SU-DHL-6 (cell line): ENCODE results near the gene A1CF.
"Not testable (repeated sequence)": the region's sequence is repeated elsewhere in the genome, so short reads cannot be mapped to it uniquely, and the experiment has no call there.

Experiments used
- H2AFZ ChIP-seq: fragments of 200-600 bp; sonication (generic); 2 replicates; pipeline ENCODE4 v1.6.1; 2014; ENCODE audit warnings: low read depth, mild to moderate bottlenecking, moderate library complexity, mixed read lengths, antibody characterized with exemption, low read length; ENCODE audit not compliant: severe bottlenecking
- H3F3A ChIP-seq: fragments of 200-600 bp; shearing (Covaris generic); 2 replicates; pipeline ENCODE4 v1.6.0; 2016; ENCODE audit warnings: antibody characterized with exemption, mild to moderate bottlenecking; ENCODE audit not compliant: insufficient read depth
- H3K27ac ChIP-seq: fragments of 200-600 bp; sonication (generic); 2 replicates; pipeline ENCODE4 v1.5.1; 2016; ENCODE audit warnings: low read depth, mild to moderate bottlenecking, low read length, moderate library complexity, mixed read lengths
- H3K27me3 ChIP-seq: fragments of 200-600 bp; sonication (generic), shearing (Covaris generic); 2 replicates; pipeline ENCODE4 v1.6.0; 2014; ENCODE audit warnings: mild to moderate bottlenecking, low read length
- H3K36me3 ChIP-seq: fragments of 200-600 bp; sonication (generic); 2 replicates; pipeline ENCODE4 v1.6.1; 2014; ENCODE audit warnings: mild to moderate bottlenecking, low read length, mixed read lengths
- H3K4me2 ChIP-seq: fragments of 300-600, 200-600 bp; shearing (Covaris generic), sonication (generic); 2 replicates; pipeline ENCODE4 v1.6.0; 2014; ENCODE audit warnings: low read length, low read depth, mild to moderate bottlenecking; ENCODE audit not compliant: poor library complexity, severe bottlenecking
- H3K4me3 ChIP-seq: fragments of 200-600 bp; sonication (generic); 2 replicates; pipeline ENCODE4 v1.5.1; 2014; ENCODE audit warnings: antibody characterized with exemption, low read length, mild to moderate bottlenecking, mixed read lengths; ENCODE audit not compliant: insufficient read depth, poor library complexity, severe bottlenecking
- H3K79me2 ChIP-seq: fragments of 200-600 bp; sonication (generic); 2 replicates; pipeline ENCODE4 v1.6.1; 2014; ENCODE audit warnings: mild to moderate bottlenecking, low read length, moderate library complexity; ENCODE audit not compliant: insufficient read depth
- H3K9ac ChIP-seq: fragments of 200-600 bp; sonication (generic); 2 replicates; pipeline ENCODE4 v1.7.0; 2014; ENCODE audit warnings: mild to moderate bottlenecking, low read length
- H3K9me2 ChIP-seq: fragments of 200-600 bp; sonication (generic); replicated peaks from 2 replicates; pipeline ENCODE4 v1.6.1; 2014; ENCODE audit warnings: low read length; ENCODE audit not compliant: insufficient read depth
- H3K9me3 ChIP-seq: fragments of 200-600 bp; sonication (generic); 2 replicates; pipeline ENCODE4 v1.6.1; 2014; ENCODE audit warnings: low read length, mixed read lengths; ENCODE audit not compliant: insufficient read depth
- H4K20me1 ChIP-seq: fragments of 200-600 bp; sonication (generic); 2 replicates; pipeline ENCODE4 v1.6.1; 2014; ENCODE audit warnings: low read depth, mild to moderate bottlenecking, antibody characterized with exemption, low read length, moderate library complexity, mixed read lengths
- EZH2phosphoT487 ChIP-seq: fragments of 200-600 bp; sonication (generic), shearing (Covaris generic); conservative IDR thresholded peaks from 2 replicates; pipeline ENCODE4 v1.6.1; 2018; ENCODE audit warnings: mild to moderate bottlenecking, antibody characterized with exemption, low read length, moderate library complexity, mixed read lengths
- TF ChIP-seq, protein P1 (sequence below): fragments of 200-600 bp; sonication (generic); IDR thresholded peaks from one replicate; pipeline ENCODE4 v1.5.1; 2017; ENCODE audit warnings: antibody characterized with exemption, mild to moderate bottlenecking, low read length, moderate library complexity; ENCODE audit not compliant: insufficient read depth, poor library complexity, severe bottlenecking

The A1CF gene

DNA sequence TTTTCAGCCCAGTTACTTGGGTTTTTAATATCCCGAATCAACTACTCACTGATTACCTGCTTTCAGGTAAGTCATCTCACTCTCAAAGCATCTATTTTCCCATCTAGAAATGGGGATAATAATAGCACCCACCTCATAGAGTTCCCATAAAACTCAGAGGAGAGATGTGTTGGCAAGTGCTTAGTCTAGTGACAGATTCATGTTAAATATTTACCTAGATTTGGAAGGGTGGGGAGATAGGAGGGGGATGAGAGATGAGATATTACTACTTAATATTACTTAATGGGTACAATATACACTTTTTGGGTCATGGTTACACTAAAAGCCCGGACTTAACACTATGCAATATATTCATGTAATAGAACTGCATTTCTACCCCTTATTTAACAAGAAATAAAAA lies 7.0 kb upstream of the A1CF start:
- Histone ChIP-seq H3F3A (no peaks in the 10 kb centered on the region), H3K9me2 (no peaks in the 10 kb centered on the region), H3K36me3 (no peaks in the 10 kb centered on the region), H3K4me2 (no peak overlapping the region), H3K79me2 (no peaks in the 10 kb centered on the region), H3K9ac (no peak overlapping the region), H2AFZ (no peak overlapping the region), H3K4me3 (no peak overlapping the region), H3K27me3 (no peaks in the 10 kb centered on the region), H3K27ac (no peak overlapping the region), H3K9me3 (no peaks in the 10 kb centered on the region), H4K20me1 (no peaks in the 10 kb centered on the region)
- TF ChIP-seq, protein P1, sequence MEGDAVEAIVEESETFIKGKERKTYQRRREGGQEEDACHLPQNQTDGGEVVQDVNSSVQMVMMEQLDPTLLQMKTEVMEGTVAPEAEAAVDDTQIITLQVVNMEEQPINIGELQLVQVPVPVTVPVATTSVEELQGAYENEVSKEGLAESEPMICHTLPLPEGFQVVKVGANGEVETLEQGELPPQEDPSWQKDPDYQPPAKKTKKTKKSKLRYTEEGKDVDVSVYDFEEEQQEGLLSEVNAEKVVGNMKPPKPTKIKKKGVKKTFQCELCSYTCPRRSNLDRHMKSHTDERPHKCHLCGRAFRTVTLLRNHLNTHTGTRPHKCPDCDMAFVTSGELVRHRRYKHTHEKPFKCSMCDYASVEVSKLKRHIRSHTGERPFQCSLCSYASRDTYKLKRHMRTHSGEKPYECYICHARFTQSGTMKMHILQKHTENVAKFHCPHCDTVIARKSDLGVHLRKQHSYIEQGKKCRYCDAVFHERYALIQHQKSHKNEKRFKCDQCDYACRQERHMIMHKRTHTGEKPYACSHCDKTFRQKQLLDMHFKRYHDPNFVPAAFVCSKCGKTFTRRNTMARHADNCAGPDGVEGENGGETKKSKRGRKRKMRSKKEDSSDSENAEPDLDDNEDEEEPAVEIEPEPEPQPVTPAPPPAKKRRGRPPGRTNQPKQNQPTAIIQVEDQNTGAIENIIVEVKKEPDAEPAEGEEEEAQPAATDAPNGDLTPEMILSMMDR: no peak
- no peak for TF ChIP-seq EZH2phosphoT487

DNA sequence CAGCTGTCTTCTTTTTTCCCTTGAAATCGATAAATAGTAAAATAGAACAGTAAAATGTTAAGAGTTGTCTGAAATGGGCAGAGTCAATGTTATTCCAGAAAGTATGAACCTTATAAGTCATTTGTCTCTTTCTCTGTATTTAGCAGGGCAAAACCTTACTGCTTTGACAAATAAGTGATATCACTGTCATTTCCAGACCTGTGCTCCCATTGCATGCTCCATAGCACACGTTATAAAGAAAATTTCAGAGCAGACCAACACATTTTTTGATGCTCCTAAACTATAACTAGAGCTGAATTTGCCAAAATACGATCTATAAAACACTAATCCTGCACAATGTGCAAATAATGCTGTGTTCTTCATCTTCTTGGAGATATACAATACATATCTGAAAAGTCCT lies 1.1 kb downstream of the A1CF start:
- Histone ChIP-seq H3F3A (no peaks in the 10 kb centered on the region), H4K20me1 (no peaks in the 10 kb centered on the region), H3K4me3 (no peak overlapping the region), H3K4me2 (no peak overlapping the region), H3K27me3 (no peaks in the 10 kb centered on the region), H3K79me2 (no peaks in the 10 kb centered on the region), H3K27ac (no peak overlapping the region), H2AFZ (no peak overlapping the region), H3K9ac (no peak overlapping the region), H3K9me3 (no peaks in the 10 kb centered on the region), H3K9me2 (no peaks in the 10 kb centered on the region), H3K36me3 (no peaks in the 10 kb centered on the region)
- TF ChIP-seq, protein P1: no peak
- no peak for TF ChIP-seq EZH2phosphoT487

DNA sequence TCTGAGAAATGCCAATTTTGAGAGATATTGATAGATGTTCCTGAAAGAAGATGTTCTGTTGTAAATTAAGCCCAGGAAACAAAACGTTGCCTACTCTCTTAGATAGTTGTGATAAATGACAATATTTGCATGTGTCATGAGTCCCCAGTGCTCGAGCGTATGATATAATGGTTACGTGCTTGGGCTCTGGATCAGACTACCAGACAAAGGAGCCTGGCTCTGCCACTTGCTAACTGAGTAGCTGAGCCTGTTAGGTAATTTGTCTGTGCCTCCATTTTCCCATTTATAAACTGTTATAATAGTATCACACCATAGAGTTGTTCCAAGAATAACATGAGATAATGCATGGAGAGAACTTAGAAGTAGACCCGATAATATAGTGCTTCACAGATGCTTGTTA lies 1.8 kb downstream of the A1CF start:
- Histone ChIP-seq H3K27ac (no peak overlapping the region), H3K27me3 (no peaks in the 10 kb centered on the region), H3K9me2 (no peaks in the 10 kb centered on the region), H2AFZ (no peak overlapping the region), H3K9me3 (no peaks in the 10 kb centered on the region), H3K4me2 (no peak overlapping the region), H3F3A (no peaks in the 10 kb centered on the region), H3K9ac (no peak overlapping the region), H4K20me1 (no peaks in the 10 kb centered on the region), H3K79me2 (no peaks in the 10 kb centered on the region), H3K4me3 (no peak overlapping the region), H3K36me3 (no peaks in the 10 kb centered on the region)
- TF ChIP-seq, protein P1: no peak
- no peak for TF ChIP-seq EZH2phosphoT487

DNA sequence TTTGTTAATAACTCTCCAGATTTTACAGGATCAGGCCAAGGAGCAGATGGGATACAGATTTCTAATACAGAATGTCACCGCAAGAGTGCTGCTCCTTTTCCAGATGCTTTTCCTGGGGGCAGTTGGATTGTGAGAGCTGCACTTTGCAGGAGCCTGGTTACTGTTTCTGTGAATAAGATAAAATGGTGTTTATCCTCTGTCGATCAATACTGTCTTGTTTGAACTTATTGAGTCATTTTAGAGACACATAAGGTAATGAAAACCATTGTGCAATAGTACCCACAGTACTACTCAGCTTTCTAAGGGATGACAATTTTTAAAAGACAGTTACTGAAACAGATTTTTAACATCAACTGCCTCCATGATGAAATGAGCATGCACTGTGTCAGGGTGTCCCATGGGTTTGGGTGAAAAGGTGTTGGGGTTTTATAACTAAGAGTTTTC lies 2.9 kb downstream of the A1CF start:
- Histone ChIP-seq H3K9me3 (no peaks in the 10 kb centered on the region), H2AFZ (no peak overlapping the region), H4K20me1 (no peaks in the 10 kb centered on the region), H3K36me3 (no peaks in the 10 kb centered on the region), H3K27ac (no peak overlapping the region), H3K27me3 (no peaks in the 10 kb centered on the region), H3K79me2 (no peaks in the 10 kb centered on the region), H3K9me2 (no peaks in the 10 kb centered on the region), H3K4me2 (no peak overlapping the region), H3K4me3 (no peak overlapping the region), H3K9ac (no peak overlapping the region), H3F3A (no peaks in the 10 kb centered on the region)
- TF ChIP-seq, protein P1: no peak
- no peak for TF ChIP-seq EZH2phosphoT487

DNA sequence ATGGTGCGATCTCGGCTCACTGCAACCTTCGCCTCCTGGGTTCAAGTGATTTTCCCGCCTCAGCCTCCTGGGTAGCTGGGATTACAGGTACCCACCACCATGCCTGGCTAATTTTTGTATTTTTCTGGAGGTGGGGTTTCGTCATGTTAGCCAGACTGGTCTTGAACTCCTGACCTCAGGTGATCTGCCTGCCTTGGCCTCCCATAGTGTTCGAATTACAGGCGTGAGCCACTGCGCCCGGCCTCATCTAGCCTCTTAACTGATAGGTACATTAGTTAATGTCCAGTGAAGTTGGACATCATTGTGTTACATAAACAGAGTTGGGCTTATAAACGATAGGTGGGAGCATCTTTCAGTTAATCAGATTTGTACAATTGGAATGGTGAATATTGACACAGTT lies 4.4 kb downstream of the A1CF start:
- H3K9ac ChIP-seq, H3K4me3 ChIP-seq, H4K20me1 ChIP-seq, H3K36me3 ChIP-seq, H3K4me2 ChIP-seq, H3F3A ChIP-seq, H3K27me3 ChIP-seq, H3K9me3 ChIP-seq, H3K79me2 ChIP-seq, H3K9me2 ChIP-seq, H2AFZ ChIP-seq, H3K27ac ChIP-seq: not testable (repeated sequence)
